Fibroblast of villous mesenchyme (primary cell): Measurements from ENCODE around the gene SLC35A3. TPM values are rescaled to one million over a fixed set of nuclear protein-coding genes. Genes with fewer than 3 reads are reported as not detected.

Experiments used
- DNase-seq: peaks from one replicate; pipeline ENCODE4 v3.0.0-alpha.2; 2010; ENCODE audit warnings: low read depth
- H3K4me3 ChIP-seq: 2 replicates; pipeline ENCODE4 v1.5.1; 2011; ENCODE audit warnings: low read depth, mild to moderate bottlenecking, low read length
- CTCF ChIP-seq: IDR thresholded peaks from 2 replicates; pipeline ENCODE4 v1.5.1; 2012; ENCODE audit warnings: low read depth, mild to moderate bottlenecking, low read length; ENCODE audit not compliant: insufficient read depth
- total RNA-seq: library from RNA; depleted of rRNA; stranded (reverse); fragments of >200 nt; gene quantifications from 2 replicates; pipeline ENCODE4 v1.2.3, GENCODE V29; 2012

The SLC35A3 gene
- total RNA-seq, 1 donor = 28.1 TPM

- TF ChIP-seq CTCF = no peak
- no peak overlapping the region for H3K4me3 ChIP-seq
- DNase-seq = no peak
These were observed 35.6 kb downstream of the SLC35A3 start for GRCh38 chr1:100005424-100005823.

GRCh38 chr1:100006688-100007087 is 36.9 kb downstream of the SLC35A3 start:
- no peak overlapping the region for H3K4me3 ChIP-seq
- TF ChIP-seq CTCF = no peak
- no peak for DNase-seq

GRCh38 chr1:100009458-100009857 is 39.7 kb downstream of the SLC35A3 start:
- no peak for TF ChIP-seq CTCF
- H3K4me3 ChIP-seq = no peak overlapping the region
- DNase-seq = peak; percentile 22

GRCh38 chr1:100010804-100011203 is 41.0 kb downstream of the SLC35A3 start:
- no peak for DNase-seq
- no peak overlapping the region for H3K4me3 ChIP-seq
- TF ChIP-seq CTCF = no peak

GRCh38 chr1:100019220-100019619 is 49.4 kb downstream of the SLC35A3 start:
- no peak for DNase-seq
- no peak for TF ChIP-seq CTCF
- H3K4me3 ChIP-seq = no peak overlapping the region

GRCh38 chr1:100023482-100023881 is 53.7 kb downstream of the SLC35A3 start:
- no peak for TF ChIP-seq CTCF
- no peak for DNase-seq
- no peak overlapping the region for H3K4me3 ChIP-seq

GRCh38 chr1:100027212-100027611 is 57.4 kb downstream of the SLC35A3 start:
- no peak for DNase-seq
- H3K4me3 ChIP-seq = no peak overlapping the region
- TF ChIP-seq CTCF = no peak
